WTC11 (cell line): ENCODE measurements around the gene FYN. TPM values are rescaled to one million over a fixed set of nuclear protein-coding genes. Genes with fewer than 3 reads are reported as not detected.

Experiments used
- ATAC-seq: fragments of 200-7000 bp; cut with Tn5 transposase; 2 replicates; pipeline ENCODE4 v1.10.0; 2021; ENCODE audit warnings: mild to moderate bottlenecking, moderate library complexity
- CTCF ChIA-PET: fragments of 300-600 bp; sonication (Branson Sonifier 250); formaldehyde crosslinking; loops from one replicate; lab custom pipeline; 2021; ENCODE audit warnings: antibody characterized with exemption; lab: Charles Lee
- POLR2A ChIA-PET: fragments of 350-600 bp; sonication (Branson Sonifier 250); formaldehyde crosslinking; loops from one replicate; lab custom pipeline; 2021; ENCODE audit warnings: antibody characterized with exemption; lab: Charles Lee
- DNase-seq: peaks from one replicate; pipeline ENCODE4 v3.0.0; 2021; ENCODE audit warnings: low spot score
- H3K27ac Mint-ChIP-seq: 2 replicates; pipeline ENCODE4 v1.8.0; 2021; ENCODE audit warnings: mixed read lengths
- H3K27me3 Mint-ChIP-seq: 2 replicates; pipeline ENCODE4 v1.8.0; 2021; ENCODE audit warnings: low read depth, mild to moderate bottlenecking, moderate library complexity, mixed read lengths
- H3K36me3 Mint-ChIP-seq: 2 replicates; pipeline ENCODE4 v1.8.0; 2021; ENCODE audit warnings: mixed read lengths
- H3K4me1 Mint-ChIP-seq: 2 replicates; pipeline ENCODE4 v1.8.0; 2022; ENCODE audit warnings: mixed read lengths
- H3K4me3 Mint-ChIP-seq: 2 replicates; pipeline ENCODE4 v1.8.0; 2021; ENCODE audit warnings: mild to moderate bottlenecking, moderate library complexity, mixed read lengths
- H3K9me3 Mint-ChIP-seq: 2 replicates; pipeline ENCODE4 v1.8.0; 2021; ENCODE audit warnings: mixed read lengths
- ARID4B ChIP-seq: sonication (generic); formaldehyde crosslinking; IDR thresholded peaks from 2 replicates; pipeline ENCODE4 v1.8.0; 2023; ENCODE audit warnings: missing genetic modification reagents, mild to moderate bottlenecking, borderline replicate concordance
- CBFB ChIP-seq: sonication (generic); formaldehyde crosslinking; IDR thresholded peaks from 2 replicates; pipeline ENCODE4 v1.8.1; 2022; ENCODE audit warnings: mild to moderate bottlenecking, low read depth, missing genetic modification reagents
- E2F4 ChIP-seq: sonication (generic); formaldehyde crosslinking; IDR thresholded peaks from 2 replicates; pipeline ENCODE4 v1.8.1; 2022; ENCODE audit warnings: low read depth, mild to moderate bottlenecking, moderate library complexity, missing genetic modification reagents, borderline replicate concordance
- ESRRA ChIP-seq: sonication (generic); formaldehyde crosslinking; IDR thresholded peaks from 2 replicates; pipeline ENCODE4 v1.8.1; 2022; ENCODE audit warnings: mild to moderate bottlenecking, missing genetic modification reagents, borderline replicate concordance
- FOXP1 ChIP-seq: sonication (generic); formaldehyde crosslinking; IDR thresholded peaks from 2 replicates; pipeline ENCODE4 v1.8.0; 2022; ENCODE audit warnings: missing genetic modification reagents, mild to moderate bottlenecking, moderate library complexity, borderline replicate concordance
- FOXP4 ChIP-seq: sonication (generic); formaldehyde crosslinking; IDR thresholded peaks from 2 replicates; pipeline ENCODE4 v1.8.0; 2022; ENCODE audit warnings: mild to moderate bottlenecking, missing genetic modification reagents
- GTF2I ChIP-seq: fragments of 250-450 bp; sonication (Bioruptor Pico); conservative IDR thresholded peaks from 2 replicates; pipeline ENCODE4 v1.4.0; 2021; ENCODE audit warnings: mild to moderate bottlenecking
- HMGA2 ChIP-seq: fragments of 250-450 bp; sonication (Bioruptor Pico); IDR thresholded peaks from 2 replicates; pipeline ENCODE4 v1.4.0; 2021; ENCODE audit warnings: mild to moderate bottlenecking, moderate library complexity
- JAZF1 ChIP-seq: fragments of 250-450 bp; sonication (Bioruptor Pico); IDR thresholded peaks from 2 replicates; pipeline ENCODE4 v1.9.0; 2021; ENCODE audit warnings: moderate library complexity, mild to moderate bottlenecking, inconsistent platforms
- NR2C2 ChIP-seq: sonication (generic); formaldehyde crosslinking; IDR thresholded peaks from 2 replicates; pipeline ENCODE4 v1.8.0; 2022; ENCODE audit warnings: mild to moderate bottlenecking, missing genetic modification reagents
- OVOL2 ChIP-seq: fragments of 250-450 bp; sonication (Bioruptor Pico); IDR thresholded peaks from 2 replicates; pipeline ENCODE4 v1.9.0; 2021; ENCODE audit warnings: mild to moderate bottlenecking, borderline replicate concordance
- USF1 ChIP-seq: sonication (generic); formaldehyde crosslinking; IDR thresholded peaks from 2 replicates; pipeline ENCODE4 v1.8.0; 2022; ENCODE audit warnings: mild to moderate bottlenecking, missing genetic modification reagents
- ZBTB21 ChIP-seq: sonication (generic); formaldehyde crosslinking; IDR thresholded peaks from 2 replicates; pipeline ENCODE4 v1.8.1; 2023; ENCODE audit warnings: mild to moderate bottlenecking, missing genetic modification reagents, borderline replicate concordance
- ZNF121 ChIP-seq: sonication (generic); formaldehyde crosslinking; IDR thresholded peaks from 2 replicates; pipeline ENCODE4 v1.8.0; 2023; ENCODE audit warnings: missing genetic modification reagents
- ZNF232 ChIP-seq: sonication (generic); formaldehyde crosslinking; IDR thresholded peaks from 2 replicates; pipeline ENCODE4 v1.8.0; 2022; ENCODE audit warnings: mild to moderate bottlenecking, missing genetic modification reagents
- ZNF263 ChIP-seq: sonication (generic); formaldehyde crosslinking; IDR thresholded peaks from 2 replicates; pipeline ENCODE4 v1.8.1; 2022; ENCODE audit warnings: low read depth, mild to moderate bottlenecking, moderate library complexity, missing genetic modification reagents
- ZNF317 ChIP-seq: sonication (generic); formaldehyde crosslinking; IDR thresholded peaks from 2 replicates; pipeline ENCODE4 v1.8.1; 2023; ENCODE audit warnings: low read depth, mild to moderate bottlenecking, moderate library complexity, missing genetic modification reagents, borderline replicate concordance
- total RNA-seq: library from RNA; stranded (reverse); gene quantifications from 3 replicates; pipeline ENCODE4 v1.2.3, GENCODE V29; 2021
- TF ChIP-seq, protein P1 (sequence below): sonication (generic); formaldehyde crosslinking; IDR thresholded peaks from 2 replicates; pipeline ENCODE4 v1.8.1; 2022; ENCODE audit warnings: mild to moderate bottlenecking, moderate library complexity, missing genetic modification reagents
- TF ChIP-seq, protein P2 (sequence below): fragments of 200-600 bp; IDR thresholded peaks from 2 replicates; pipeline ENCODE4 v1.8.0; 2022; ENCODE audit warnings: antibody characterized with exemption

The FYN gene
- total RNA-seq, 1 experiment from 2014 or later = 63.9 TPM

- TF ChIP-seq ARID4B (CRISPR knock-in tag) = no peak
- no peak for TF ChIP-seq GTF2I (CRISPR knock-in tag)
- TF ChIP-seq, protein P1, sequence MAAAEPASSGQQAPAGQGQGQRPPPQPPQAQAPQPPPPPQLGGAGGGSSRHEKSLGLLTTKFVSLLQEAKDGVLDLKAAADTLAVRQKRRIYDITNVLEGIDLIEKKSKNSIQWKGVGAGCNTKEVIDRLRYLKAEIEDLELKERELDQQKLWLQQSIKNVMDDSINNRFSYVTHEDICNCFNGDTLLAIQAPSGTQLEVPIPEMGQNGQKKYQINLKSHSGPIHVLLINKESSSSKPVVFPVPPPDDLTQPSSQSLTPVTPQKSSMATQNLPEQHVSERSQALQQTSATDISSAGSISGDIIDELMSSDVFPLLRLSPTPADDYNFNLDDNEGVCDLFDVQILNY = no peak
- TF ChIP-seq E2F4 = no peak
- no peak for TF ChIP-seq FOXP4 (CRISPR knock-in tag)
- TF ChIP-seq NR2C2 (CRISPR knock-in tag) = no peak
- TF ChIP-seq, all 79 proteins: peak for 0
Measured at GRCh38 chr6:111871207-111871606, 2.0 kb downstream of the FYN start (continued).

DNA sequence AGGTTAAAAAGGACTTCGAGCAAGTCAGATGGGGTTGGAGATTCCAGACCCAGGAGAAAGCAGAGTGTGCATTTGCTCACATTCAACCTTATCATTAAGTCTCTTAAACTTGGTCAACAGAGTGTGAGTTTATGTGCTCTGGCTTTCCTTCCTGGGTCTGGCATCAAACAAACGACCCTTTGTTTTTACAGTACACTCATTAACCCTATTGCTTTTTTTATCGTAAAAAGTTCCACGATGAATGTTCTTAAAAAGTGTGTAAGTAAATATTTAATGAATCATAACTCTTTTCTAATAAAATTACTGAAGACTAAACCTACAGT, 2.5 kb downstream of the FYN start:
- Mint-ChIP-seq H3K9me3 (no peaks in the 10 kb centered on the region), H3K4me1 (peaks cover 63% of the 10 kb centered on the region), H3K27me3 (peaks cover 16% of the 10 kb centered on the region), H3K36me3 (no peaks in the 10 kb centered on the region), H3K27ac (no peak overlapping the region), H3K4me3 (peak overlapping the region; percentile 88; the same call in 1 of the 2 replicates)
- ATAC-seq (no peak), DNase-seq (no peak)
- ChIA-PET POLR2A (no interaction called here), CTCF (no interaction called here)
- TF ChIP-seq JAZF1 (no peak), NR2C2 (CRISPR knock-in tag) (no peak), ZNF317 (CRISPR knock-in tag) (no peak), ESRRA (CRISPR knock-in tag) (no peak), CBFB (no peak), ZNF232 (CRISPR knock-in tag) (no peak), ARID4B (CRISPR knock-in tag) (no peak), ZNF263 (CRISPR knock-in tag) (no peak), HMGA2 (no peak), GTF2I (CRISPR knock-in tag) (no peak), OVOL2 (CRISPR knock-in tag) (no peak), FOXP1 (CRISPR knock-in tag) (no peak), USF1 (CRISPR knock-in tag) (no peak), ZNF121 (no peak), ZBTB21 (no peak)
- TF ChIP-seq, protein P2, sequence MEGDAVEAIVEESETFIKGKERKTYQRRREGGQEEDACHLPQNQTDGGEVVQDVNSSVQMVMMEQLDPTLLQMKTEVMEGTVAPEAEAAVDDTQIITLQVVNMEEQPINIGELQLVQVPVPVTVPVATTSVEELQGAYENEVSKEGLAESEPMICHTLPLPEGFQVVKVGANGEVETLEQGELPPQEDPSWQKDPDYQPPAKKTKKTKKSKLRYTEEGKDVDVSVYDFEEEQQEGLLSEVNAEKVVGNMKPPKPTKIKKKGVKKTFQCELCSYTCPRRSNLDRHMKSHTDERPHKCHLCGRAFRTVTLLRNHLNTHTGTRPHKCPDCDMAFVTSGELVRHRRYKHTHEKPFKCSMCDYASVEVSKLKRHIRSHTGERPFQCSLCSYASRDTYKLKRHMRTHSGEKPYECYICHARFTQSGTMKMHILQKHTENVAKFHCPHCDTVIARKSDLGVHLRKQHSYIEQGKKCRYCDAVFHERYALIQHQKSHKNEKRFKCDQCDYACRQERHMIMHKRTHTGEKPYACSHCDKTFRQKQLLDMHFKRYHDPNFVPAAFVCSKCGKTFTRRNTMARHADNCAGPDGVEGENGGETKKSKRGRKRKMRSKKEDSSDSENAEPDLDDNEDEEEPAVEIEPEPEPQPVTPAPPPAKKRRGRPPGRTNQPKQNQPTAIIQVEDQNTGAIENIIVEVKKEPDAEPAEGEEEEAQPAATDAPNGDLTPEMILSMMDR = no peak
